ENCODE data around the gene SH2D4B. TPM values are rescaled to one million over a fixed set of nuclear protein-coding genes. Genes with fewer than 3 reads are reported as not detected.

The SH2D4B gene
- total RNA-seq: 0.05 TPM in 1 of 2 replicates, not detected in the other

DNA sequence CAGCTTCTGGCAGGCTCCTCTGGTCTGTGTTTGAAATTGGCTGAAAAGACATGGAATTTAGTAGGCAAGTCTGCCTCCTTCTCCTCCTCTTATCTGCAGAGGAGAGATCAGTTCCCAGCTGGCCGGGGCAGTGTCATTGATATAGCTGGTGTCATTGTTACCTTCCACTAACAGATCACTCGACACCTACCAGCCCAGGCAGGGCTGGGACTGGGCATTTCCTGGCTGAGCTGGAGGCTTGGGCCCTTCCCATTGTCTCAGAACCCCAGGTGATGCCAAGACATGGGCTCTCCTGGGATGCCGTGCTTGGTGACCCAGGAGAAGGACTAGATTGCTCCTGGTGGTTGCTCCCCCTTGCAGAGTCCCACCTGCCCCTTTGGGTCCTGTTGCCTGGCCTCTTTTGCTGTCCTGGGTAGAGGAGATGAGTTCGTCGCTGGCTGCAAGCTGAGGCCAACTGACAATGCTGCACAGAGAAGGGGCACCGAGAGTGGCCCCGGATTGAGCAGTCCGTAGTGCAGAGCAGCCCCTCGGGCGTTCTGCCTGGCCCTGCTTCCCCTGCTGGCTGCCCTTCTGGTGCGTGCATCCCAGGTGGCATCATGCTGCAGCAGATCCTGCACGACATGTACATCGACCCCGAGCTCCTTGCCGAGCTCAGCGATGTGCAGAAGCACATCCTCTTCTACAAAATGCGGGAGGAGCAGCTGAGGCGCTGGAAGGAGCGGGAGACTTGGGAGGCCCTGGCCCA is at the start of gene SH2D4B:
Gene SH2D4B (plus strand): TSS at position 167 of the 745 bp plus-strand sequence. CDS start 430 bp downstream, at position 597.
- Mint-ChIP-seq H3K27me3 (ENCODE audit: low read depth) (no peaks in the 10 kb centered on the region), H3K9me3 (no peaks in the 10 kb centered on the region), H3K4me3 (ENCODE audit: low read depth) (peak within 1 kb of the TSS; percentile 90), H3K27ac (peak within 1 kb of the TSS; percentile 88), H3K4me1 (ENCODE audit: low read depth) (peaks cover 16% of the 10 kb centered on the region), H3K36me3 (ENCODE audit: low read depth) (peaks cover 4% of the 10 kb centered on the region)
- DNase-seq (ENCODE audit: low spot score): no peak
- intact Hi-C loops (cut with micrococcal nuclease): loop anchor here (5.0 to 10.0 kb wide), 2 partner anchors 153 to 461 kb away; partner anchors contain the start of gene TMEM254

DNA sequence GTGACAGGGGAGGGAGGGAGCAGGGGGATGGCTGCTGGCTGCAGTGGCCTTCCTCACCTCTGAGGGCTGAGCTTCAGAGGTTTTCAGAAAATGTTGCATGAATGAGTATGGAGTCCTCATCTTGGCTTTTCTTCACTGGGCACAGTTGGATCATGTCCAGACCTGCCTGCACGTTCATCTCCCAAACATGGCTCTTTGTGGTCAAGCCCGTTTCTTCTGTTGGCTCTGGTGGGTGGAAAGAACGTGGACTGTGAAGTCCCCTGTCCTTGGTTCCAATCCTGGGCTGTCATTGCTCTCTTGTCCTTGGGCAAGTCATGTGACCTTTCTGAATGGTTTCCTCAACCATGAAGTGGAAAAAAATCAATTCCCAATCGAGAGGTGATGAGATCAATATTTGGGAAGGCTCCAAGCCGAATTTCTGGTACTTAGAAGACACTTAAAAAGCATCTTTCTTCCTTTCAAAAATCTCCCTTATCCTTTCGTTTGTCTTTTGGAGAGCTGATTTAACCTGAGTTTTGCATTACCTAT is 49.1 kb upstream of the SH2D4B start:
- Mint-ChIP-seq H3K4me3 (ENCODE audit: low read depth) (no peak overlapping the region), H3K36me3 (ENCODE audit: low read depth) (peaks cover 51% of the 10 kb centered on the region), H3K4me1 (ENCODE audit: low read depth) (peaks cover 91% of the 10 kb centered on the region), H3K27me3 (ENCODE audit: low read depth) (no peaks in the 10 kb centered on the region), H3K27ac (peak overlapping the region; percentile 83), H3K9me3 (no peaks in the 10 kb centered on the region)
- DNase-seq (ENCODE audit: low spot score): no peak
- intact Hi-C loops (cut with micrococcal nuclease): no loop called here

DNA sequence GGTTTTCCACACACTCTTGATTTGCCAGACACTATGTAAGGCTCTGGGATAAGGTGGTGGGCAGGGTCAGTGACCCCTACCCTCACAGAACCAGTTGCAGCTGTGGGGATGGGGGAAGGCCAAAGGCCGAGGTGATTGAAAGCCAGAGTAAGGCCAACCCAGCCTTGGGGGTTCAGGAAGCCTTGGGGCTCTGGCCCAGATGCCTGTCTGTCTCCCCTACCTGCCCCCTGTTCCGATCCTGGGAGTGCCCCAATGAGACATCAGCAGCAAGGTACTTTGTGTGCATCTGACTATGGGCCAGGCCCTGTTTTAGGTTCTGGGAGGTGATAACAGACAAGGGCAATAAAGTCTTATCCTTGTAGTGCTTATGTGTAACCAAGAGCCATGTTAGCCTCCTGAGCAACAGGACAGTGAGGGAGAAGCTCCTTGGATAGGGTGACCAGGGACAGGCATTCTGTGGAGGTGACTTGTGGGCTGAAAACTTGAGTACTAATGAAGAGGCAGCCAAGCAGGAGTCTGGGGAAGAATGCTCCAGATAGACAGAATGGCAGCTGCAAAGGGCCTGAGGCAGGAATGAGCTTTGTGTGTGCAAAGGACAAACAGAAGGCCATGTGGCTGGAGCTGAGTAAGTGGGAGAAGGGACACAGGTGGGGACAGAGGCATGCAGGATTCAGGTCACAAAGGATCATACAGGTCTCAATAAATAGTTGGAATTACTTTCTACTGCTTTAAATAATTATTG is 48.2 kb upstream of the SH2D4B start:
- Mint-ChIP-seq H3K36me3 (ENCODE audit: low read depth) (peaks cover 58% of the 10 kb centered on the region), H3K9me3 (no peaks in the 10 kb centered on the region), H3K4me3 (ENCODE audit: low read depth) (no peak overlapping the region), H3K4me1 (ENCODE audit: low read depth) (peaks cover 93% of the 10 kb centered on the region), H3K27ac (peak overlapping the region; percentile 37), H3K27me3 (ENCODE audit: low read depth) (no peaks in the 10 kb centered on the region)
- intact Hi-C loops (cut with micrococcal nuclease): no loop called here
- no peak for DNase-seq (ENCODE audit: low spot score)

DNA sequence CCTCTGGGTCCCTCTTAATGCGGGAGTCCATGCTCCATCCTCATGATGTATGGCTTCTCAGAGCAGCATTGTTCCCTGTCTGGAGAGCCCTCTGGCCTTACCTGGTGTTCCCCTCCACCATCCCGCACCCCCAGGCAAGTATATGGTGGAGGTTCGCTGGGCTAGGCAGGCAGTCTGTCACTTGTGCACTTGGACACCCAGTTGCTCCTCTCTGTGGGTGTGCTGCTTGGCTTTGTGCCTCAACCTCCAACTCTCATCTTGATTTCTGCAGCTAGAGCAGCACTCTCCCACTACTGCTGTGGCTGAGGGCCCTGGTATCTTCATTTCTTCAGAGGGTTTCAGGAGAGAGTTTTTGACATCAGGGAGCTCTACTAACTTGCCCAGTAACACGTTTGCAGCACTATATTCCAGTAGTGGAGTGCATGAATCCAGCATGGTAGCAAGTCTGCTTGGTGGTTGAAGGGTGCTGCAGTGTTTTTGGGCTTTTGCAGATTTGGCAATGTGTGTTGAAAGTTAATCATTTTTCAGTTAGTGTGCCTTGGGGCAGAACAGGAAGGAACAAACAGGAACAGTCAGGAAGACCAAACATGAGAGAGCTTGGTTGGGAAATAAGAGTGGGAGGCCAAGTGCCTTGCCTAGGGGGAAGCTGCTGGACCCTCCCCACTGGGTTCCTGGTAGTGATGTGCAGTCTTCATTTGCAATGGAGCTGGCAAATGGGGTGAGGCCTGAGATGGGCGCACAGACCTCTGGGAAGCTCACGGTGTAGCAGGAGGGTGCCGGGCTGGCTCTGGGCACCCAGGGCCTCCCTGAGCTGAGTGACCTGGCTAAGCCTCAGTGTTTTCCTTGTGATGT is 46.2 kb upstream of the SH2D4B start:
- Mint-ChIP-seq H3K4me1 (ENCODE audit: low read depth) (peaks cover 85% of the 10 kb centered on the region), H3K36me3 (ENCODE audit: low read depth) (peaks cover 72% of the 10 kb centered on the region), H3K9me3 (peaks cover 4% of the 10 kb centered on the region), H3K27me3 (ENCODE audit: low read depth) (no peaks in the 10 kb centered on the region), H3K27ac (peak overlapping the region; percentile 53), H3K4me3 (ENCODE audit: low read depth) (no peak overlapping the region)
- no peak for DNase-seq (ENCODE audit: low spot score)
- intact Hi-C loops (cut with micrococcal nuclease): no loop called here

DNA sequence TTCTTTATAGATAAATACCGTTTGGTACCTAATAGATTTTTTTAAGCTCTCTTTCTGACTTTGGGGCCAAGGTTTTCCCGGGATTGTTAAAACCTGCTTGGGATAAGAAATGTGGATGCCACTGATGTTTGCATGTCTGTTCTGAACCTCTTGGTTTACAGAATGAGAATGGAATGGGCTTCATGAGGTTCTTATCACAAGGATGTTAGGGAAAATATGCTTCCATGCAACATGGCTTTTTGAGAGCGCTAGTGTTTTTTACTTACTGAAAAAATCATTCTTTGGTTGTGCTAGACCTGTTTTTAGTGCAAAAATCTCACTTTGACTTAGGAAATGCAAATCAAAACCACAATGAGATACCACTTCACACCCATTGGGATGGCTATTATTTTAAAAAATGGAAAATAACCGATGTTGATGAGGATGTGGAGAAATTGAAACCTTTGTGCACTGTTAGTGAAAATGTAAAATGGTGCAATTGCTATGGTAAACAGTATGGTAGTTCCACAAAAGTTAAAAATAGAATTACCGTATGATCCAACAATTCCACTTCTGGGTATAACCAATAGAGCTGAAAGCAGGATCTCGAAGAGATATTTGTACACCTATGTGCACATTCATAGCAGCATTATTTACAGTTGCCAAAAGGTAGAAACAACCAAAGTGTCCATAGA is 44.7 kb upstream of the SH2D4B start:
- H3K4me1 Mint-ChIP-seq (ENCODE audit: low read depth): peaks cover 85% of the 10 kb centered on the region
- H3K36me3 Mint-ChIP-seq (ENCODE audit: low read depth): peaks cover 85% of the 10 kb centered on the region
- H3K27me3 Mint-ChIP-seq (ENCODE audit: low read depth): no peaks in the 10 kb centered on the region
- H3K27ac Mint-ChIP-seq: peak overlapping the region; percentile 85
- H3K4me3 Mint-ChIP-seq (ENCODE audit: low read depth): peak overlapping the region; percentile 23
- peaks cover 10% of the 10 kb centered on the region for H3K9me3 Mint-ChIP-seq
- no peak for DNase-seq (ENCODE audit: low spot score)
- intact Hi-C loops (cut with micrococcal nuclease): no loop called here

DNA sequence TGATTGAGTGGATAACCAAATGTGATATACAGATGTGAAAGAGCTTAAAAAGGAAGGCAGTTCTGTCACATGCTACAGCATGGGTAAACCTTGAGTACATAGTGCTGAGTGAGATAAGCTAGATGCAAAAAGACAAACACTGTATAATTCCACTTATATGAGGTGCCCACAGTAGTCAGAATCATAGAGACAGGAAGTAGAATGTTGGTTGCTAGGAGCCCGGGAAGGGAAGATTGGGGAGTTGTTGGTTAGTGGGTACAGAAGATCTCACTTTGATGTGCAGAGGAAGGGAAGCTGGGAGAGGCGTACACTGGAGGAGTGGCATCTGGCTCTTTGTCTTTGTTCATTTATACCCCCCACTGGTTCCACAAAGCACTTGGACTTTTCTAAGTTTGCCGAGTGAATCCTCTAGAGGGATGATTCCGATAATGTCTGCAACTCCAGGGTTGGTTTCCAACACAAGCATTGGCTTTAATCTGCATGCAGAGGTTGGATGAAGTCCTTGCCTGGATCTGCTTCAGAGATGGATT is 44.1 kb upstream of the SH2D4B start:
- DNase-seq (ENCODE audit: low spot score): no peak
- Mint-ChIP-seq H3K4me1 (ENCODE audit: low read depth) (peaks cover 86% of the 10 kb centered on the region), H3K9me3 (peaks cover 10% of the 10 kb centered on the region), H3K36me3 (ENCODE audit: low read depth) (peaks cover 89% of the 10 kb centered on the region), H3K27ac (peak overlapping the region; percentile 85), H3K27me3 (ENCODE audit: low read depth) (no peaks in the 10 kb centered on the region), H3K4me3 (ENCODE audit: low read depth) (peak overlapping the region; percentile 23)
- intact Hi-C loops (cut with micrococcal nuclease): no loop called here

DNA sequence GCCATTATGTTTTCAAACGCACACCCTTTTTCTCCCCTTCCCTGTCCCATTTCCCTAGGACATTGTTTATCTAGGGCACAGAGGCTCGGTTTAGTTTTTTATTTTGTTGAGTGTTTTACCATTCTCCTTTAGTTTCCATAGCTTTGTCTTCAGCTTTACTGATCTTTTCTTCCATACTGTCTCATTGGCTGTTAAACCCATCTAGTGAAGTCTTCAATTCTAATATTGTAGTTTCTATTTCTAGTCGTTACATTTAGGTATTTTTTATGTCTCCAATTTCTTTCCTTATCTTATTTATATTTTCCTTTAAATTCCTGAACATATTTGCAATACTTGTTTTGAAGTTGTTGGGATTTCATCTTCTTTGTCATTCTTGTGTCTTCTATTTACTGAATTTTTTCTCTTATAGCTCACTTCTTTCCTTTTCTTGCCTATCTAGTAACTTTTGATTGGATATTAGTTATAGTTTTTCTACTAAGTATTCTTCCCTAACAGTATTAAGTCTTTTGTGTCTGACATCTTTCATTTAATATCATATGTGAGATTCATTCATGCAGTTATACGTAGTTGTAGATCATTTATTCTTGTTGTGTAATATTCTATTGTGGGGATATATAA is 41.0 kb upstream of the SH2D4B start:
- intact Hi-C loops (cut with micrococcal nuclease): no loop called here
- H3K4me1 Mint-ChIP-seq (ENCODE audit: low read depth): peaks cover 81% of the 10 kb centered on the region
- H3K27ac Mint-ChIP-seq: peak overlapping the region; percentile 5
- no peak for DNase-seq (ENCODE audit: low spot score)
- no peaks in the 10 kb centered on the region for H3K27me3 Mint-ChIP-seq (ENCODE audit: low read depth)
- no peak overlapping the region for H3K4me3 Mint-ChIP-seq (ENCODE audit: low read depth)
- H3K36me3 Mint-ChIP-seq (ENCODE audit: low read depth): peaks cover 64% of the 10 kb centered on the region
- H3K9me3 Mint-ChIP-seq: peaks cover 10% of the 10 kb centered on the region

DNA sequence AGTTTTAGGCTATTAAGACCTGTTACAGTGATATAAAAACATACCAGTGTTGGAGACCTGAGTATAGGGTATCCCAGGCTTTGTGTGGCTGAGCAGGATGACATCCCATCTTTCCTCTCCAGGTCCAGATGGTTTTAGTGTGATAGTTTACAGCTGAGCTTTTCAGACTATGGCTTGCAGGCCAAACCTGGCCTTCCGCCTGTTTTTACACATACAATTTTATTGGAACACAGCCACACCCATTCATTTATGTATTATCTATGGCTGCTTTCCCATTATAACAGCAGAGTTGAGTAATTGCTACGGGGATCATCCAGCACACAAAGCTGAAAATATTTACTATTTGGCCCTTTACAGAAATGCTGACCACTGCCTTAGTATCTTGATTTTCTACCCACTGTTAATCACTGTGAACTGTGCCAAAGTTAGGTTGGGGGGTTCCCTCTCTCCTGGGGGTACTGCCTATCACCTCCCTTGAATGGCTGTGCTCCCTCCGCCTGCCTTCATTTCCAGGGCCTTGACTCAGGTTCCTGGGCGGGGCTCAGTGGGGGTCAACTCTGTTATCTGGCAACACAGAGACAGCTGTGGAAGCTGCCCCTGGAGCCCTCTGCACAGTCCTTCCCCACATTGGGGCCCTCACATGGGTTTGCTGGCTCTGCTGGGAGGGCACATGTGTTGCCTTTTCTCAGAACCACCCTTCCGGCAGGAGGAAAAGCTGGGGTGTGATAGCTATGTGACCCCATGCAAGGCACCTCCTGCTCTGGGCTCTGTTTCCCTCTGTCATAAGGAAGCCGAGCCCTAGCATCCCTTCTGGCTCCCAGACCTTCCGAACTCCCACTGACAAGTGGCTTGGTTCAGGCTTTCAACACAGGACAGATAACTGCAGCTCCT is 40.3 kb upstream of the SH2D4B start:
- H3K9me3 Mint-ChIP-seq: peaks cover 10% of the 10 kb centered on the region

DNA sequence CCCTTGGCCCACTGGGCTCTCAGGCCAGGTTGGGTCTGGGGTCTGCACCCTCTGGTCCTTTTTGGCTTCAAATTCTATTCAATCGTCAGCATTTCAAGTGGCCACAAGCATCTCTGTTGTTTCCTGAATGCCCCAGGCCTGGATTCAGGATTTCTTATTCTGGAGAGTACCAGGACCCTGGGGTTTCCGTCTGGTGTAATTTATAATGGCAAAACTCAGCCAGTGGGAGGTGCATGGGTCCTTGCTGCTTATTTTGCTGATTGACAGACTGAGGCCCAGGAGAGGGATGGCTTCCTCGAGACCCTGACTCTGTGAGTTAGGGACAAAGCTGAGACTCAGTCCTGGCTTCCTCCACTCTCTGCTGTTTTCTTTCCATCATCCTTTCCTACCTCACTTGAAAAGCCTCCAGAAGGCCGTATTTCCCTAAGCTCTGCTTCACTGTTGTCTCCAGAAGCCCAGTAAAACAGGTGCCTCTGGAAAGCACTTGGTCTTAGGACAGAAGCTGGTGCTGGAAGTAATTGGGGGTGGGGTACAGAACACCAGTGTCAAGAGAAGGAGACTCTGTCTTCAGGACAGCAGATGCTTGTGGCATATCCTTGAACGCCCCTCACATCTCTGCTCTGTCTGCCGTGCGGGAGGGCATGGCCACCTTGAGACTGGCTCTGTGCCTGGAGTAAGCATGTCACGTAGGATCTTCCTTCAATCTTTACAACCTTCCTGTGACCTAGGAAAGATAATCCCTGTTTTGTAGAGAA is 39.4 kb upstream of the SH2D4B start:
- intact Hi-C loops (cut with micrococcal nuclease): loop anchor here (2.0 kb wide), 2 partner anchors 13 to 39 kb away; no protein-coding TSS in a partner anchor
- no peak for DNase-seq (ENCODE audit: low spot score)
- no peaks in the 10 kb centered on the region for H3K27me3 Mint-ChIP-seq (ENCODE audit: low read depth)
- H3K4me3 Mint-ChIP-seq (ENCODE audit: low read depth): peak overlapping the region; percentile 55
- H3K9me3 Mint-ChIP-seq: peaks cover 10% of the 10 kb centered on the region
- peak overlapping the region; percentile 90 for H3K27ac Mint-ChIP-seq
- H3K4me1 Mint-ChIP-seq (ENCODE audit: low read depth): peaks cover 83% of the 10 kb centered on the region
- H3K36me3 Mint-ChIP-seq (ENCODE audit: low read depth): peaks cover 60% of the 10 kb centered on the region

More for the DNA sequence above, 40.3 kb upstream of the SH2D4B start:
- DNase-seq (ENCODE audit: low spot score): no peak
- peaks cover 80% of the 10 kb centered on the region for H3K4me1 Mint-ChIP-seq (ENCODE audit: low read depth)
- intact Hi-C loops (cut with micrococcal nuclease): loop anchor here (2.0 kb wide), 2 partner anchors 13 to 39 kb away; no protein-coding TSS in a partner anchor
- H3K4me3 Mint-ChIP-seq (ENCODE audit: low read depth): peak overlapping the region; percentile 6
- H3K27ac Mint-ChIP-seq: peak overlapping the region; percentile 90
- H3K27me3 Mint-ChIP-seq (ENCODE audit: low read depth): no peaks in the 10 kb centered on the region
- H3K36me3 Mint-ChIP-seq (ENCODE audit: low read depth): peaks cover 63% of the 10 kb centered on the region
